ENCODE measurements around the gene DIP2C. TPM values are rescaled to one million over a fixed set of nuclear protein-coding genes. Genes with fewer than 3 reads are reported as not detected.

Gene DIP2C
- total RNA-seq, 1 donor from 2014 or later: 52.6 TPM

GRCh38 chr10:607545-608185 lies 81.8 kb downstream of the DIP2C start:
- Mint-ChIP-seq H3K27ac (ENCODE audit: unreplicated experiment) (peak overlapping the region; percentile 85), H3K9me3 (ENCODE audit: unreplicated experiment) (peaks cover 6% of the 10 kb centered on the region), H3K27me3 (ENCODE audit: unreplicated experiment) (peaks cover 5% of the 10 kb centered on the region), H3K4me1 (ENCODE audit: low read depth, unreplicated experiment) (peaks cover 47% of the 10 kb centered on the region), H3K36me3 (ENCODE audit: unreplicated experiment) (no peaks in the 10 kb centered on the region), H3K4me3 (ENCODE audit: unreplicated experiment) (no peak overlapping the region)
- DNase-seq: peak; percentile 60
- TF ChIP-seq, protein P1, sequence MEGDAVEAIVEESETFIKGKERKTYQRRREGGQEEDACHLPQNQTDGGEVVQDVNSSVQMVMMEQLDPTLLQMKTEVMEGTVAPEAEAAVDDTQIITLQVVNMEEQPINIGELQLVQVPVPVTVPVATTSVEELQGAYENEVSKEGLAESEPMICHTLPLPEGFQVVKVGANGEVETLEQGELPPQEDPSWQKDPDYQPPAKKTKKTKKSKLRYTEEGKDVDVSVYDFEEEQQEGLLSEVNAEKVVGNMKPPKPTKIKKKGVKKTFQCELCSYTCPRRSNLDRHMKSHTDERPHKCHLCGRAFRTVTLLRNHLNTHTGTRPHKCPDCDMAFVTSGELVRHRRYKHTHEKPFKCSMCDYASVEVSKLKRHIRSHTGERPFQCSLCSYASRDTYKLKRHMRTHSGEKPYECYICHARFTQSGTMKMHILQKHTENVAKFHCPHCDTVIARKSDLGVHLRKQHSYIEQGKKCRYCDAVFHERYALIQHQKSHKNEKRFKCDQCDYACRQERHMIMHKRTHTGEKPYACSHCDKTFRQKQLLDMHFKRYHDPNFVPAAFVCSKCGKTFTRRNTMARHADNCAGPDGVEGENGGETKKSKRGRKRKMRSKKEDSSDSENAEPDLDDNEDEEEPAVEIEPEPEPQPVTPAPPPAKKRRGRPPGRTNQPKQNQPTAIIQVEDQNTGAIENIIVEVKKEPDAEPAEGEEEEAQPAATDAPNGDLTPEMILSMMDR (IDR thresholded peaks at IDR 0.05; ENCODE audit: partially characterized antibody, unreplicated experiment): no peak

DNA sequence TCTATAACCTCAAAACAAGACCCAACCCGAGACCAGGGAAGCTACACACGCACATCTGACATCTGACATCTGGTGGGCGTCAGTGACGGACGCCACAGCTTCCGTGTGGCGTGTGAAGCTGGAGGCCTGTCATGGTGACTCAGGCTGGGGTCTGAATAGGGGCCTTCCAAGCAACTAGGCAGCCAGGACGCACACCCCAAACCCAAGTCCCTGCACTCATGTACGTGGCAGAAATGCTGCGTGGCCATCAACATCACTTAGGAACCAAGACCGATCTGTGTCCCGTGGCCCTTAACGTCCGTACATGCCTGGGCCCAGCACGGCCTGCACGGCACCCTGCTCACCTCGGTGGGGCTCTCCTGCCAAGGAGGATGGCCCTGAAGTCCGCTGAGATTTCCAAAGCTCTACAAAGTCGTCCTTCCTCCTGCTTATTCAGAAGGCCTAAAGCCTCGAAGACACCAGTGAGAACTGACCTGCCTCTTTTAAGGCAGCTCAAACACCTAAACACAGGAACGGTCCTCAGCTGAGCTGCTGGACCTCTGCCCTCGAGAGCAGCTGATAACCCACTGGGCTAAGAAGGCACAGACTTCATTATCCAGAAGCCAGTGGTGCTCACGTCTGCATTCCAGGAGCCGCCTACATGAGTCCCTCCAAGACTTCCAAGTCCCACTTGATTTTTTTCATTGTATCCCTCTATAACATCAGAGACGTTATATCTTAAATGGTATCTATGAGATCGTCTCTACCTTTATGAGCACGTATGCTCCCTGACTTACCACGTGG lies 82.5 kb downstream of the DIP2C start:
- Mint-ChIP-seq H3K4me1 (ENCODE audit: low read depth, unreplicated experiment) (peaks cover 51% of the 10 kb centered on the region), H3K4me3 (ENCODE audit: unreplicated experiment) (no peak overlapping the region)

GRCh38 chr10:605632-606325 lies 83.7 kb downstream of the DIP2C start:
- DNase-seq: no peak
- H3K4me1 Mint-ChIP-seq (ENCODE audit: low read depth, unreplicated experiment): peaks cover 49% of the 10 kb centered on the region

More for the DNA sequence above, 82.5 kb downstream of the DIP2C start:
- Mint-ChIP-seq H3K9me3 (ENCODE audit: unreplicated experiment) (peaks cover 10% of the 10 kb centered on the region), H3K27ac (ENCODE audit: unreplicated experiment) (peak overlapping the region; percentile 85), H3K36me3 (ENCODE audit: unreplicated experiment) (no peaks in the 10 kb centered on the region), H3K27me3 (ENCODE audit: unreplicated experiment) (peaks cover 5% of the 10 kb centered on the region)
- TF ChIP-seq, protein P1 (IDR thresholded peaks at IDR 0.05; ENCODE audit: partially characterized antibody, unreplicated experiment): no peak
- no peak for DNase-seq

DNA sequence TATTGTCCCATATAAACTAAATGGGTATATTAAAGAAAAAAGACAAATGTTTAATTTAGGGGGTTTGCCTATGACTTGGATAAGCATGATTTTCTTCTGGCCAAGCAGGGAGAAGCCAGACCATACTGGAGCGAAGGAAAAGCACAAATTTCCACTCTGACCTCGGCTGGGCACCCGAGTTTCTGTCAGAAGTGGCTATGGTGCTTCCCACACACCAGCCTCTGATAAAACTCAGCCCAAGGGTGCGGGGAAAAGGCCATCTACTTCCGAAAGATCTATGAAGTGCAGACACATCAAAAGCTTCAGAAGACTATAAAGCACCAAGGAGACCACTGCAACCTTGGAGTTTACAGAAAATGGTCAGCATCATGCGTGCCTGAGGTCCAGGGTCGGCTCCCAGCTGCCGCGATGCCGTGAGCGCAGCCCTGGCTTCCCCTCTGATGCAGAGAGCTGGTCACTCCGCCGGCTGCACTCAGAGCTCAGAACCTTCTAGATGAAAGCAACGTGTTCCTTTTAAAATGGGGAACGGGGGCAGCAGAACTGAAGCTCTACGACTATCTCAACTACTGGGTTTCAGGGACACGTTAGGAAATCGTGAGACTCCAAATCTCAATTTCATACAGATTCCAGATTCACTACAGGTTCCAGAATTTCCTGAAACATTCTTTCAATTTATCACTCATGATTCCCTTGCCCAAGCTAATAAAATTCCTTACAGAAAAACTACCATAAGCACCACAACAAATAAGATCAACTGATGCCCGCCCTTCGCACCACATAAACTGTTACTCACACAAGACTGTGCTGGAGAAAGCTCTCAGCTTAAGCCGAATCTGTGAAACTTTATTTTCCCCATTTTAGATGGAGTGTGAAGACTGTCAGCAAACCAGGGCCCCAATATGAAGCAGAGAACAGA lies 84.5 kb downstream of the DIP2C start:
- H3K4me3 Mint-ChIP-seq (ENCODE audit: unreplicated experiment): peak overlapping the region; percentile 58
- TF ChIP-seq, protein P1 (IDR thresholded peaks at IDR 0.05; ENCODE audit: partially characterized antibody, unreplicated experiment): no peak
- peaks cover 9% of the 10 kb centered on the region for H3K9me3 Mint-ChIP-seq (ENCODE audit: unreplicated experiment)
- no peak for DNase-seq
- H3K27ac Mint-ChIP-seq (ENCODE audit: unreplicated experiment): peak overlapping the region; percentile 41
- H3K36me3 Mint-ChIP-seq (ENCODE audit: unreplicated experiment): no peaks in the 10 kb centered on the region
- peaks cover 4% of the 10 kb centered on the region for H3K27me3 Mint-ChIP-seq (ENCODE audit: unreplicated experiment)
- peaks cover 45% of the 10 kb centered on the region for H3K4me1 Mint-ChIP-seq (ENCODE audit: low read depth, unreplicated experiment)

More at GRCh38 chr10:605632-606325, 83.7 kb downstream of the DIP2C start:
- peaks cover 9% of the 10 kb centered on the region for H3K9me3 Mint-ChIP-seq (ENCODE audit: unreplicated experiment)
- H3K27ac Mint-ChIP-seq (ENCODE audit: unreplicated experiment): peak overlapping the region; percentile 41
- no peaks in the 10 kb centered on the region for H3K36me3 Mint-ChIP-seq (ENCODE audit: unreplicated experiment)
- peaks cover 5% of the 10 kb centered on the region for H3K27me3 Mint-ChIP-seq (ENCODE audit: unreplicated experiment)
- peak overlapping the region; percentile 58 for H3K4me3 Mint-ChIP-seq (ENCODE audit: unreplicated experiment)
- TF ChIP-seq, protein P1 (IDR thresholded peaks at IDR 0.05; ENCODE audit: partially characterized antibody, unreplicated experiment): no peak

All from glutamatergic neuron (in vitro differentiated cells).